ENCODE data around the gene SLC35F3.

GRCh38 chr1:234047123-234047522 lies 142.6 kb downstream of the SLC35F3 start:
- TF ChIP-seq TAF1 (IDR thresholded peaks at IDR 0.05; ENCODE audit: borderline replicate concordance, insufficient read depth, low read length) (no peak), POLR2AphosphoS5 (IDR thresholded peaks at IDR 0.05; ENCODE audit: low read depth, low read length) (no peak), REST (IDR thresholded peaks at IDR 0.05; ENCODE audit: insufficient read depth in 1 of 2, low read depth in 2 of 2, low read length in 2 of 2) (no peak)

All from PFSK-1 (cell line).